AG20443 (cell line): ENCODE results near the gene MLST8.
A peak's percentile ranks its signal among the peaks of the same experiment; 100 is the strongest.

ENCODE experiments used
- DNase-seq: peaks from one replicate; pipeline ENCODE4 v3.0.0; 2012; ENCODE audit warnings: low spot score, mixed read lengths

The MLST8 gene

GRCh38 chr16:2173366-2173765 is 31.9 kb upstream of the MLST8 start:
- no peak for DNase-seq

- no peak for DNase-seq
Measured at GRCh38 chr16:2173916-2174315, 31.3 kb upstream of the MLST8 start.

- DNase-seq = no peak
Measured at GRCh38 chr16:2174396-2175131, 30.7 kb upstream of the MLST8 start.

- DNase-seq = no peak
Measured at GRCh38 chr16:2175454-2175853, 29.8 kb upstream of the MLST8 start.

- no peak for DNase-seq
Measured at GRCh38 chr16:2176047-2176446, 29.2 kb upstream of the MLST8 start.

GRCh38 chr16:2177101-2177500 is 28.2 kb upstream of the MLST8 start:
- DNase-seq = no peak

- DNase-seq = no peak
Measured at GRCh38 chr16:2177561-2177960, 27.7 kb upstream of the MLST8 start.

- DNase-seq = peak; percentile 58
Measured at GRCh38 chr16:2178321-2179106, 26.7 kb upstream of the MLST8 start.

GRCh38 chr16:2179107-2179501 is 26.1 kb upstream of the MLST8 start:
- no peak for DNase-seq

- no peak for DNase-seq
Measured at GRCh38 chr16:2179576-2179975, 25.7 kb upstream of the MLST8 start.

- no peak for DNase-seq
Measured at GRCh38 chr16:2180461-2180860, 24.8 kb upstream of the MLST8 start.

GRCh38 chr16:2180962-2181923 is 24.0 kb upstream of the MLST8 start:
- no peak for DNase-seq

- no peak for DNase-seq
Measured at GRCh38 chr16:2181952-2182351, 23.3 kb upstream of the MLST8 start.

- DNase-seq = no peak
Measured at GRCh38 chr16:2183671-2184070, 21.6 kb upstream of the MLST8 start.

GRCh38 chr16:2184346-2184745 is 20.9 kb upstream of the MLST8 start:
- DNase-seq = no peak

GRCh38 chr16:2184962-2185361 is 20.3 kb upstream of the MLST8 start:
- no peak for DNase-seq

- no peak for DNase-seq
Measured at GRCh38 chr16:2186064-2186463, 19.2 kb upstream of the MLST8 start.

GRCh38 chr16:2186505-2186904 is 18.7 kb upstream of the MLST8 start:
- no peak for DNase-seq

GRCh38 chr16:2187212-2187611 is 18.0 kb upstream of the MLST8 start:
- no peak for DNase-seq

- no peak for DNase-seq
Measured at GRCh38 chr16:2188395-2188794, 16.9 kb upstream of the MLST8 start.

- no peak for DNase-seq
Measured at GRCh38 chr16:2189252-2189893, 15.9 kb upstream of the MLST8 start.
